ENCODE measurements around the gene TNFAIP8.
"Not testable (repeated sequence)": the region's sequence is repeated elsewhere in the genome, so short reads cannot be mapped to it uniquely, and the experiment has no call there.

Gene TNFAIP8

GRCh38 chr5:119397518-119398380 is 41.9 kb downstream of the TNFAIP8 start:
- DNase-seq, result no peak

- DNase-seq, result no peak
Measured at GRCh38 chr5:119398727-119399466, 43.1 kb downstream of the TNFAIP8 start.

- DNase-seq, result no peak
Measured at GRCh38 chr5:119400245-119400644, 44.4 kb downstream of the TNFAIP8 start.

GRCh38 chr5:119402081-119402480 is 46.3 kb downstream of the TNFAIP8 start:
- no peak for DNase-seq

- DNase-seq, result no peak
Measured at GRCh38 chr5:119402555-119402954, 46.7 kb downstream of the TNFAIP8 start.

GRCh38 chr5:119404033-119404432 is 48.2 kb downstream of the TNFAIP8 start:
- DNase-seq, result no peak

- no peak for DNase-seq
Measured at GRCh38 chr5:119405419-119405818, 49.6 kb downstream of the TNFAIP8 start.

GRCh38 chr5:119406551-119407110 is 50.8 kb downstream of the TNFAIP8 start:
- DNase-seq, result no peak

GRCh38 chr5:119409235-119409815 is 53.5 kb downstream of the TNFAIP8 start:
- DNase-seq, result no peak

GRCh38 chr5:119410448-119411159 is 54.8 kb downstream of the TNFAIP8 start:
- no peak for DNase-seq

- DNase-seq, result peak; percentile 95
Measured at GRCh38 chr5:119411361-119412278, 55.8 kb downstream of the TNFAIP8 start.

- no peak for DNase-seq
Measured at GRCh38 chr5:119412279-119413227, 56.7 kb downstream of the TNFAIP8 start.

- not testable (repeated sequence) for DNase-seq
Measured at GRCh38 chr5:119414124-119414734, 58.4 kb downstream of the TNFAIP8 start.

GRCh38 chr5:119417891-119418605 is 62.2 kb downstream of the TNFAIP8 start:
- no peak for DNase-seq

- no peak for DNase-seq
Measured at GRCh38 chr5:119418606-119419100, 62.8 kb downstream of the TNFAIP8 start.

- DNase-seq, result no peak
Measured at GRCh38 chr5:119420169-119420568, 64.3 kb downstream of the TNFAIP8 start.

GRCh38 chr5:119426057-119426456 is 70.2 kb downstream of the TNFAIP8 start:
- DNase-seq, result no peak

GRCh38 chr5:119427060-119427459 is 71.2 kb downstream of the TNFAIP8 start:
- no peak for DNase-seq

GRCh38 chr5:119427596-119427995 is 71.8 kb downstream of the TNFAIP8 start:
- DNase-seq, result not testable (repeated sequence)

Data from eye (tissue), 1 donor.